Ishikawa (cell line): Measurements from ENCODE around the gene SPG11.

Source experiments
- CEBPB ChIP-seq: IDR thresholded peaks from 2 replicates; pipeline ENCODE4 v1.6.1; 2012
- CREB1 ChIP-seq: IDR thresholded peaks from 2 replicates; pipeline ENCODE4 v1.6.1; 2012; ENCODE audit warnings: low read depth
- EGR1 ChIP-seq: IDR thresholded peaks from 2 replicates; pipeline ENCODE4 v1.6.1; 2012
- EP300 ChIP-seq: IDR thresholded peaks from 2 replicates; pipeline ENCODE4 v1.6.1; 2012; ENCODE audit warnings: borderline replicate concordance
- FOXM1 ChIP-seq: IDR thresholded peaks from 2 replicates; pipeline ENCODE4 v1.6.1; 2012; ENCODE audit warnings: low read depth, borderline replicate concordance
- NFIC ChIP-seq: IDR thresholded peaks from 2 replicates; pipeline ENCODE4 v1.6.1; 2012
- RAD21 ChIP-seq: IDR thresholded peaks from 2 replicates; pipeline ENCODE4 v1.6.1; 2012; ENCODE audit warnings: low read depth
- REST ChIP-seq: IDR thresholded peaks from 2 replicates; pipeline ENCODE4 v1.6.1; 2012; ENCODE audit warnings: low read depth, mild to moderate bottlenecking
- TAF1 ChIP-seq: IDR thresholded peaks from 2 replicates; pipeline ENCODE4 v1.6.1; 2012; ENCODE audit warnings: low read depth, mild to moderate bottlenecking
- TCF12 ChIP-seq: IDR thresholded peaks from 2 replicates; pipeline ENCODE4 v1.6.1; 2012; ENCODE audit warnings: low read depth
- TEAD4 ChIP-seq: IDR thresholded peaks from 2 replicates; pipeline ENCODE4 v1.6.1; 2012
- USF1 ChIP-seq: IDR thresholded peaks from 2 replicates; pipeline ENCODE4 v1.6.1; 2012
- YY1 ChIP-seq: IDR thresholded peaks from 2 replicates; pipeline ENCODE4 v1.6.1; 2012; ENCODE audit warnings: low read depth
- ZBTB7A ChIP-seq: IDR thresholded peaks from 2 replicates; pipeline ENCODE4 v1.6.1; 2012; ENCODE audit warnings: low read depth
- TF ChIP-seq, protein P1 (sequence below): IDR thresholded peaks from 2 replicates; pipeline ENCODE4 v1.6.1; 2012

Gene SPG11

DNA sequence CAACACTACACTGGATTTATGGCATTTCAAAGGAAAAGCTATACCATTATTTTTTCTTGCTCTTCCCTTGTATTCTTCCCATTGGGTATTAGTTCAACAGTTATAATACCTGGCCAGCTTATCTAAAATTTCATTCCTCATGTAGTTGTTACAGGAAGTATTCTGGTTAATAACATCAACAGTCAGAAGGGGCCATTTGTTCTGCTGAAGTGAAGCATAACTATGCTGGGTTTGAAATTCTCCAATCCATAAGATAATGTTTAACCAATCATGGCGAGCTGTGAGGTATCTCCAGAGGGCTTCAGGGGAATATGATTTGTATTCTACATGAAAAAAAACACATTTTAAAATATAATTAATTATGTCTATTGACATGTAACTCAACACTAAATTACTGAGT lies 43.4 kb downstream of the SPG11 start:
- TF ChIP-seq CEBPB: no peak
- TF ChIP-seq TEAD4: no peak
- TF ChIP-seq REST: no peak
- TF ChIP-seq EGR1: no peak
- TF ChIP-seq RAD21: no peak
- no peak for TF ChIP-seq TCF12
- TF ChIP-seq ZBTB7A: no peak
- no peak for TF ChIP-seq FOXM1

- no peak for TF ChIP-seq NFIC
- no peak for TF ChIP-seq USF1
- TF ChIP-seq, protein P1, sequence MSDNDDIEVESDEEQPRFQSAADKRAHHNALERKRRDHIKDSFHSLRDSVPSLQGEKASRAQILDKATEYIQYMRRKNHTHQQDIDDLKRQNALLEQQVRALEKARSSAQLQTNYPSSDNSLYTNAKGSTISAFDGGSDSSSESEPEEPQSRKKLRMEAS: no peak
- no peak for TF ChIP-seq FOXM1
- no peak for TF ChIP-seq TEAD4
- no peak for TF ChIP-seq CEBPB
- no peak for TF ChIP-seq EP300
- no peak for TF ChIP-seq EGR1
- no peak for TF ChIP-seq RAD21
- TF ChIP-seq ZBTB7A: no peak
- no peak for TF ChIP-seq YY1
- TF ChIP-seq CREB1: no peak
Observed at GRCh38 chr15:44616974-44617373, 46.5 kb downstream of the SPG11 start.

- TF ChIP-seq CEBPB (no peak), REST (no peak), TAF1 (no peak), RAD21 (no peak), ZBTB7A (no peak), TEAD4 (no peak), USF1 (no peak), CREB1 (no peak), FOXM1 (no peak), YY1 (no peak), EGR1 (no peak), EP300 (no peak), NFIC (no peak), TCF12 (no peak)
- TF ChIP-seq, protein P1: no peak
Observed at GRCh38 chr15:44606740-44607139, 56.7 kb downstream of the SPG11 start.

DNA sequence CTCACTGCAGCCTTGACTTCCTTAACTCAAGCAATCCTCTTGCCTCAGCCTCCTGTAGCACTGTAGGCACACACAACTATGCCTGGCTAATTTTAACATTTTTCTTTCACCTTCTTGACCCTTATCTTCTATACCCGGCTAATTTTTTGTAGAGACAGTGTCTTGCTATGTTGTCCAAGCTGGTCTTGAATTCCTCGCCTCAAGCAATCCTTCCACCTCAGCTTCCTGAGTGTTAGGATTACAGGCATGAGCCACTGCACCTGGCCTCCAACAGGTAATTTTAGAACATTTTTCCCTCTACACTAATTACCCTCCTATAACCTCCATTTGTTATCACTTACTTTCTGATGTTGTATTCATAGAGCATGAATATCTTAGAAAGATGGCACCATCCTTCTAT lies 60.3 kb downstream of the SPG11 start:
- TF ChIP-seq ZBTB7A (no peak), CEBPB (no peak), RAD21 (no peak), EP300 (no peak), YY1 (no peak), CREB1 (no peak), TAF1 (no peak), TCF12 (no peak), NFIC (no peak), FOXM1 (no peak), REST (no peak), EGR1 (no peak), USF1 (no peak), TEAD4 (no peak)
- TF ChIP-seq, protein P1: no peak
